MM.1S (cell line): ENCODE measurements around the gene AKAP8L.

ENCODE experiments used
- EZH2 ChIP-seq: fragments of 300-600 bp; sonication (generic); optimal IDR thresholded peaks from 2 replicates; pipeline ENCODE3; 2017; ENCODE audit warnings: low read depth, mild to moderate bottlenecking, antibody characterized with exemption, low read length, mixed read lengths
- EZH2phosphoT487 ChIP-seq: fragments of 300-600 bp; sonication (generic); IDR thresholded peaks from 2 replicates; pipeline ENCODE4 v1.6.1; 2018; ENCODE audit warnings: antibody characterized with exemption, low read length
- TF ChIP-seq, protein P1 (sequence below): fragments of 300-600 bp; sonication (generic); IDR thresholded peaks from 2 replicates; pipeline ENCODE4 v1.5.1; 2016; ENCODE audit warnings: antibody characterized with exemption, low read length, mixed read lengths

DNA sequence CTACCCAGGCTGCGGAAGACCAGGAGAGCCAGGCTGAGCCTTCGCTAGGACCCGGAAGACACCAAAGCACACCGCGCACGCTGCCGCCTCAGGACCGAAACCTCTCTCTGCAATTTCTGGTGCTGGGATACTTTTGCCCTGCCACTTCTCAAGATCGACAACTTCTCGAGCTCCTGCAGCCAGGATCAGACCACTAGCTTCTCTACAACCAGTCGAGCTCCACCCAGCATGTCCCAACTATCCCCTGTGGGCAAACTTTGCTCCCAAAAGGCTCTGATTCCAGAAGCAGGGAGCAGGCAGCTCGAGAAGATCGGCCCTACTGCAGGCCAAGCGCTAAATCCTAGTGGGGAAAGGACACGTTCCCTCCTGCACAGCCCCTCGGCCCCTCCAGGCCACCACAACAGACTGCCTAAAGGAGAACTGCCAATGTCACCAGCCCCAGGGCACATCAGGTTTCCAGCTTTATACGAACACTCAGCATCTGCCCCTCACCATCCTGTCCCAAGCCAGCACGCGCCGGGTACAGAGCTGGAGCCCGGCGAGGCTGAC, 40.2 kb downstream of the AKAP8L start:
- TF ChIP-seq, protein P1, sequence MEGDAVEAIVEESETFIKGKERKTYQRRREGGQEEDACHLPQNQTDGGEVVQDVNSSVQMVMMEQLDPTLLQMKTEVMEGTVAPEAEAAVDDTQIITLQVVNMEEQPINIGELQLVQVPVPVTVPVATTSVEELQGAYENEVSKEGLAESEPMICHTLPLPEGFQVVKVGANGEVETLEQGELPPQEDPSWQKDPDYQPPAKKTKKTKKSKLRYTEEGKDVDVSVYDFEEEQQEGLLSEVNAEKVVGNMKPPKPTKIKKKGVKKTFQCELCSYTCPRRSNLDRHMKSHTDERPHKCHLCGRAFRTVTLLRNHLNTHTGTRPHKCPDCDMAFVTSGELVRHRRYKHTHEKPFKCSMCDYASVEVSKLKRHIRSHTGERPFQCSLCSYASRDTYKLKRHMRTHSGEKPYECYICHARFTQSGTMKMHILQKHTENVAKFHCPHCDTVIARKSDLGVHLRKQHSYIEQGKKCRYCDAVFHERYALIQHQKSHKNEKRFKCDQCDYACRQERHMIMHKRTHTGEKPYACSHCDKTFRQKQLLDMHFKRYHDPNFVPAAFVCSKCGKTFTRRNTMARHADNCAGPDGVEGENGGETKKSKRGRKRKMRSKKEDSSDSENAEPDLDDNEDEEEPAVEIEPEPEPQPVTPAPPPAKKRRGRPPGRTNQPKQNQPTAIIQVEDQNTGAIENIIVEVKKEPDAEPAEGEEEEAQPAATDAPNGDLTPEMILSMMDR: no peak
- TF ChIP-seq EZH2phosphoT487 (no peak), EZH2 (no peak)
